Glutamatergic neuron (in vitro differentiated cells): ENCODE measurements around the gene ABI3BP. TPM values are rescaled to one million over a fixed set of nuclear protein-coding genes. Genes with fewer than 3 reads are reported as not detected.

Source experiments
- DNase-seq: peaks from one replicate; pipeline ENCODE4 v3.0.0; 2022
- H3K27ac Mint-ChIP-seq: one replicate; pipeline ENCODE4 v1.8.0; 2020; ENCODE audit warnings: mild to moderate bottlenecking, mixed read lengths, inconsistent platforms; ENCODE audit not compliant: unreplicated experiment
- H3K27me3 Mint-ChIP-seq: one replicate; pipeline ENCODE4 v1.8.0; 2020; ENCODE audit warnings: mild to moderate bottlenecking, moderate library complexity, mixed read lengths, inconsistent platforms; ENCODE audit not compliant: unreplicated experiment
- H3K36me3 Mint-ChIP-seq: one replicate; pipeline ENCODE4 v1.8.0; 2020; ENCODE audit warnings: mild to moderate bottlenecking, mixed read lengths, inconsistent platforms; ENCODE audit not compliant: unreplicated experiment
- H3K4me1 Mint-ChIP-seq: one replicate; pipeline ENCODE4 v1.8.0; 2020; ENCODE audit warnings: mild to moderate bottlenecking, low read depth, mixed read lengths, inconsistent platforms; ENCODE audit not compliant: unreplicated experiment
- H3K4me3 Mint-ChIP-seq: one replicate; pipeline ENCODE4 v1.8.0; 2020; ENCODE audit warnings: mild to moderate bottlenecking, mixed read lengths, inconsistent platforms; ENCODE audit not compliant: unreplicated experiment
- H3K9me3 Mint-ChIP-seq: one replicate; pipeline ENCODE4 v1.8.0; 2020; ENCODE audit warnings: mild to moderate bottlenecking, moderate library complexity, mixed read lengths, inconsistent platforms; ENCODE audit not compliant: unreplicated experiment
- total RNA-seq: library from RNA; stranded (reverse); fragmentation: NEBNext Ultra II Directional; extraction: Animal tissue kit (Norgen Biotek cat#: 25700); gene quantifications from one replicate; pipeline ENCODE4 v1.2.1, GENCODE V29; 2021; ENCODE audit not compliant: unreplicated experiment
- TF ChIP-seq, protein P1 (sequence below): fragments of 200-600 bp; sonication (generic); IDR thresholded peaks from one replicate; pipeline ENCODE4 v1.5.0; 2021; ENCODE audit not compliant: partially characterized antibody, unreplicated experiment

Gene ABI3BP
- total RNA-seq, 1 donor from 2014 or later, result not detected

DNA sequence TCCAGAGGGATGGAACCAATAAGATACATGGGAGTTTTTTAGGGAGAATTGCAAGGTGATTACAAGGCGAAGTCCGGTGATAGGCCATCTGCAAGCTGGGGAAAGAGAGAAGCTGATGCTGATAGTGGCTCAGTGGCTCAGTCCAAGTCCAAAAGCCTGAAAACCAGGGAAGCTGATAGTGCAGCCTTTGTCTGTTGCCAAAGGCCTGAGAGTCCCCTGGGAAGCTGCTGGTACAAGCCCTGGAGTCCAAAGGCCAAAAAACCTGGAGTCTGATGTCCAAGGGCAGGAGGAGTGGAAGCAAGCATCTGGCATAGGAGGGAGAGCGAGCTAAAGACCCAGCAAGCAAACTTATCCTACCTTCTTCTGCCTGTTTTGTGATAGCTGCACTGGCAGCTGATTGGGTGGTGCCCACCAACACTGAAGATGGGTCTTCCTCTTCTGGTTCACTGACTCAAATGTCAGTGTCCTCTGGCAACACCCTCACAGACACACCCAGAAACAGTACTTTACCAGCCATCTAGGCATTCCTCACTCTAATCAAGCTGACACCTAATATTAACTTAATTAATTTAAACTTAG lies 267.2 kb downstream of the ABI3BP start:
- peaks cover 4% of the 10 kb centered on the region for H3K4me1 Mint-ChIP-seq
- TF ChIP-seq, protein P1, sequence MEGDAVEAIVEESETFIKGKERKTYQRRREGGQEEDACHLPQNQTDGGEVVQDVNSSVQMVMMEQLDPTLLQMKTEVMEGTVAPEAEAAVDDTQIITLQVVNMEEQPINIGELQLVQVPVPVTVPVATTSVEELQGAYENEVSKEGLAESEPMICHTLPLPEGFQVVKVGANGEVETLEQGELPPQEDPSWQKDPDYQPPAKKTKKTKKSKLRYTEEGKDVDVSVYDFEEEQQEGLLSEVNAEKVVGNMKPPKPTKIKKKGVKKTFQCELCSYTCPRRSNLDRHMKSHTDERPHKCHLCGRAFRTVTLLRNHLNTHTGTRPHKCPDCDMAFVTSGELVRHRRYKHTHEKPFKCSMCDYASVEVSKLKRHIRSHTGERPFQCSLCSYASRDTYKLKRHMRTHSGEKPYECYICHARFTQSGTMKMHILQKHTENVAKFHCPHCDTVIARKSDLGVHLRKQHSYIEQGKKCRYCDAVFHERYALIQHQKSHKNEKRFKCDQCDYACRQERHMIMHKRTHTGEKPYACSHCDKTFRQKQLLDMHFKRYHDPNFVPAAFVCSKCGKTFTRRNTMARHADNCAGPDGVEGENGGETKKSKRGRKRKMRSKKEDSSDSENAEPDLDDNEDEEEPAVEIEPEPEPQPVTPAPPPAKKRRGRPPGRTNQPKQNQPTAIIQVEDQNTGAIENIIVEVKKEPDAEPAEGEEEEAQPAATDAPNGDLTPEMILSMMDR, result no peak
- H3K4me3 Mint-ChIP-seq, result peak overlapping the region; percentile 40
- peaks cover 4% of the 10 kb centered on the region for H3K9me3 Mint-ChIP-seq
- no peak for DNase-seq
- no peaks in the 10 kb centered on the region for H3K36me3 Mint-ChIP-seq
- H3K27ac Mint-ChIP-seq, result peak overlapping the region; percentile 43
- no peaks in the 10 kb centered on the region for H3K27me3 Mint-ChIP-seq

- H3K27ac Mint-ChIP-seq, result no peak overlapping the region
- peaks cover 2% of the 10 kb centered on the region for H3K9me3 Mint-ChIP-seq
- TF ChIP-seq, protein P1, result no peak
- H3K27me3 Mint-ChIP-seq, result no peaks in the 10 kb centered on the region
- H3K4me1 Mint-ChIP-seq, result peaks cover 14% of the 10 kb centered on the region
- H3K36me3 Mint-ChIP-seq, result no peaks in the 10 kb centered on the region
- no peak overlapping the region for H3K4me3 Mint-ChIP-seq
- peak; percentile 34 for DNase-seq
These were observed 272.8 kb downstream of the ABI3BP start for GRCh38 chr3:100720426-100720825.

GRCh38 chr3:100719136-100719535 lies 274.1 kb downstream of the ABI3BP start:
- H3K4me3 Mint-ChIP-seq, result no peak overlapping the region
- H3K4me1 Mint-ChIP-seq, result peaks cover 12% of the 10 kb centered on the region
- H3K27me3 Mint-ChIP-seq, result no peaks in the 10 kb centered on the region
- TF ChIP-seq, protein P1, result no peak
- no peaks in the 10 kb centered on the region for H3K36me3 Mint-ChIP-seq
- no peak for DNase-seq
- H3K27ac Mint-ChIP-seq, result no peak overlapping the region
- H3K9me3 Mint-ChIP-seq, result no peaks in the 10 kb centered on the region

GRCh38 chr3:100717637-100718487 lies 275.4 kb downstream of the ABI3BP start:
- H3K36me3 Mint-ChIP-seq, result no peaks in the 10 kb centered on the region
- no peak overlapping the region for H3K27ac Mint-ChIP-seq
- no peak for DNase-seq
- peaks cover 15% of the 10 kb centered on the region for H3K4me1 Mint-ChIP-seq
- H3K27me3 Mint-ChIP-seq, result no peaks in the 10 kb centered on the region
- no peaks in the 10 kb centered on the region for H3K9me3 Mint-ChIP-seq
- TF ChIP-seq, protein P1, result no peak
- no peak overlapping the region for H3K4me3 Mint-ChIP-seq

GRCh38 chr3:100717063-100717462 lies 276.2 kb downstream of the ABI3BP start:
- Mint-ChIP-seq H3K36me3 (no peaks in the 10 kb centered on the region), H3K4me1 (peaks cover 15% of the 10 kb centered on the region), H3K9me3 (no peaks in the 10 kb centered on the region), H3K27me3 (no peaks in the 10 kb centered on the region), H3K27ac (peak overlapping the region; percentile 62), H3K4me3 (no peak overlapping the region)
- TF ChIP-seq, protein P1, result no peak
- no peak for DNase-seq
